IMR-90 (cell line): Measurements from ENCODE around the gene TNFRSF25. TPM values are rescaled to one million over a fixed set of nuclear protein-coding genes. Genes with fewer than 3 reads are reported as not detected.

Experiments
- ATAC-seq: fragments of 200-7000 bp; cut with Tn5 transposase; 2 replicates; pipeline ENCODE4 v1.9.1; 2020; ENCODE audit warnings: low read depth, mild to moderate bottlenecking, moderate library complexity
- BruUV-seq: library from RNA; stranded (reverse); fragments of 400-500 nt; replicated peaks from 2 replicates; lab custom pipeline; 2021; lab: Mats Ljungman, UMichigan
- CTCF ChIA-PET: fragments of 300-600 bp; formaldehyde crosslinking; extraction: SDS; loops from one replicate; lab custom pipeline; 2021; ENCODE audit warnings: antibody characterized with exemption; lab: Yijun Ruan, JAX
- POLR2A ChIA-PET: fragments of 300-600 bp; sonication (Branson Sonifier 250); formaldehyde crosslinking; loops from one replicate; lab custom pipeline; 2022; ENCODE audit warnings: antibody characterized with exemption; ENCODE audit not compliant: unreplicated experiment; lab: Charles Lee
- DNase-seq: peaks from one replicate; pipeline ENCODE4 v3.0.0; 2013
- H2AFZ ChIP-seq: replicated peaks from 2 replicates; pipeline ENCODE3; 2013; ENCODE audit warnings: low read length, mild to moderate bottlenecking; ENCODE audit not compliant: poor library complexity
- H2AK5ac ChIP-seq: 2 replicates; pipeline ENCODE4 v1.6.1; 2013; ENCODE audit warnings: low read depth, low read length, inconsistent platforms
- H2AK9ac ChIP-seq: replicated peaks from 2 replicates; pipeline ENCODE3; 2013; ENCODE audit warnings: mild to moderate bottlenecking, low read depth, low read length, moderate library complexity; ENCODE audit not compliant: poor library complexity
- H2BK120ac ChIP-seq: 2 replicates; pipeline ENCODE4 v1.6.1; 2013; ENCODE audit warnings: low read depth, low read length, inconsistent platforms
- H2BK15ac ChIP-seq: 3 replicates; pipeline ENCODE4 v1.6.1; 2013; ENCODE audit warnings: low read depth, low read length, inconsistent platforms
- H2BK20ac ChIP-seq: 2 replicates; pipeline ENCODE4 v1.6.1; 2013; ENCODE audit warnings: low read depth, mild to moderate bottlenecking, inconsistent platforms, low read length, moderate library complexity
- H2BK5ac ChIP-seq: 2 replicates; pipeline ENCODE4 v1.6.1; 2013; ENCODE audit warnings: mild to moderate bottlenecking, low read depth, low read length, inconsistent platforms; ENCODE audit not compliant: poor library complexity, severe bottlenecking
- H3K14ac ChIP-seq: replicated peaks from 2 replicates; pipeline ENCODE4 v1.6.1; 2013; ENCODE audit warnings: low read depth, low read length, inconsistent platforms
- H3K18ac ChIP-seq: 2 replicates; pipeline ENCODE4 v1.6.1; 2013; ENCODE audit warnings: low read depth, low read length, control low read depth
- H3K23ac ChIP-seq: 2 replicates; pipeline ENCODE4 v1.6.1; 2013; ENCODE audit warnings: low read depth, low read length, inconsistent platforms
- H3K27ac ChIP-seq: 2 replicates; pipeline ENCODE4 v1.5.1; 2013; ENCODE audit warnings: mild to moderate bottlenecking, control low read depth, low read length; ENCODE audit not compliant: insufficient read depth
- H3K27me3 ChIP-seq: 2 replicates; pipeline ENCODE4 v1.6.1; 2013; ENCODE audit warnings: low read length; ENCODE audit not compliant: control insufficient read depth, insufficient read depth
- H3K36me3 ChIP-seq: 2 replicates; pipeline ENCODE4 v1.6.1; 2013; ENCODE audit warnings: low read length, mixed read lengths; ENCODE audit not compliant: control insufficient read depth, insufficient read depth
- H3K4ac ChIP-seq: 2 replicates; pipeline ENCODE4 v1.6.1; 2013; ENCODE audit warnings: low read depth, low read length, inconsistent platforms
- H3K4me1 ChIP-seq: 2 replicates; pipeline ENCODE4 v1.6.1; 2013; ENCODE audit warnings: low read length, mixed read lengths; ENCODE audit not compliant: control insufficient read depth, insufficient read depth
- H3K4me2 ChIP-seq: 2 replicates; pipeline ENCODE4 v1.6.1; 2013; ENCODE audit warnings: low read depth, mild to moderate bottlenecking, control low read depth, low read length, moderate library complexity
- H3K4me3 ChIP-seq: 2 replicates; pipeline ENCODE4 v1.5.1; 2013; ENCODE audit warnings: low read depth, mild to moderate bottlenecking, control low read depth, low read length, moderate library complexity; ENCODE audit not compliant: insufficient read depth
- H3K56ac ChIP-seq: 2 replicates; pipeline ENCODE4 v1.6.1; 2013; ENCODE audit warnings: low read length, inconsistent platforms; ENCODE audit not compliant: insufficient read depth; ENCODE audit errors: extremely low read depth
- H3K79me1 ChIP-seq, 2 experiments: 2 replicates each; pipeline ENCODE4 v1.6.1; 2013; ENCODE audit warnings: low read length in 2 of 2, inconsistent platforms in 1 of 2, low read depth in 1 of 2
- H3K9ac ChIP-seq: 2 replicates; pipeline ENCODE4 v1.6.1; 2013; ENCODE audit warnings: low read depth, low read length, control low read depth
- H3K9me1 ChIP-seq: 2 replicates; pipeline ENCODE4 v1.6.1; 2013; ENCODE audit warnings: low read length, inconsistent platforms; ENCODE audit not compliant: insufficient read depth
- H3K9me3 ChIP-seq: 2 replicates; pipeline ENCODE4 v1.6.1; 2013; ENCODE audit warnings: low read length; ENCODE audit not compliant: control insufficient read depth, insufficient read depth
- H4K20me1 ChIP-seq: 2 replicates; pipeline ENCODE4 v1.6.1; 2013; ENCODE audit warnings: low read length, inconsistent platforms; ENCODE audit not compliant: insufficient read depth
- H4K5ac ChIP-seq: 2 replicates; pipeline ENCODE4 v1.6.1; 2013; ENCODE audit warnings: mild to moderate bottlenecking, low read depth, low read length, control low read depth
- H4K8ac ChIP-seq, 2 experiments: 2 replicates each; pipeline ENCODE4 v1.6.1; 2013; ENCODE audit warnings: low read depth in 2 of 2, low read length in 2 of 2, control low read depth in 1 of 2, inconsistent platforms in 1 of 2
- H4K91ac ChIP-seq: 2 replicates; pipeline ENCODE4 v1.6.1; 2013; ENCODE audit warnings: low read depth, low read length, inconsistent platforms; ENCODE audit not compliant: insufficient read depth
- BHLHE40 ChIP-seq: fragments of 150-350 bp; IDR thresholded peaks from 2 replicates; pipeline ENCODE4 v1.6.1; 2016; ENCODE audit warnings: mild to moderate bottlenecking, low read depth, low read length
- CEBPB ChIP-seq: IDR thresholded peaks from 2 replicates; pipeline ENCODE4 v1.6.1; 2012; ENCODE audit warnings: low read depth, low read length, improper control_type of control experiment
- CHD1 ChIP-seq: IDR thresholded peaks from 2 replicates; pipeline ENCODE4 v1.6.1; 2012; ENCODE audit warnings: low read depth, low read length, improper control_type of control experiment
- FOS ChIP-seq: fragments of 150-350 bp; IDR thresholded peaks from 2 replicates; pipeline ENCODE4 v1.6.1; 2016; ENCODE audit warnings: low read depth, low read length
- MAFK ChIP-seq: IDR thresholded peaks from 2 replicates; pipeline ENCODE4 v1.6.1; 2012; ENCODE audit warnings: low read depth, low read length, improper control_type of control experiment
- MAZ ChIP-seq: IDR thresholded peaks from 2 replicates; pipeline ENCODE4 v1.6.1; 2012; ENCODE audit warnings: low read depth, mild to moderate bottlenecking, low read length, improper control_type of control experiment, moderate library complexity, borderline replicate concordance
- MXI1 ChIP-seq: IDR thresholded peaks from 2 replicates; pipeline ENCODE4 v1.6.1; 2012; ENCODE audit warnings: low read depth, mild to moderate bottlenecking, low read length, moderate library complexity, borderline replicate concordance
- NFE2L2 ChIP-seq: fragments of 150-350 bp; IDR thresholded peaks from 2 replicates; pipeline ENCODE4 v1.6.1; 2016; ENCODE audit warnings: low read depth, mild to moderate bottlenecking, low read length
- POLR2A ChIP-seq: IDR thresholded peaks from 2 replicates; pipeline ENCODE4 v1.6.1; 2012; ENCODE audit warnings: mild to moderate bottlenecking, low read depth, low read length
- RAD21 ChIP-seq: IDR thresholded peaks from 2 replicates; pipeline ENCODE4 v1.6.1; 2012; ENCODE audit warnings: low read length, improper control_type of control experiment
- RCOR1 ChIP-seq: IDR thresholded peaks from 2 replicates; pipeline ENCODE4 v1.6.1; 2012; ENCODE audit warnings: mild to moderate bottlenecking, low read length, improper control_type of control experiment; ENCODE audit not compliant: insufficient replicate concordance
- RFX5 ChIP-seq: IDR thresholded peaks from 2 replicates; pipeline ENCODE4 v1.8.0; 2012; ENCODE audit warnings: low read depth, mild to moderate bottlenecking, low read length, moderate library complexity
- SMC3 ChIP-seq: fragments of 150-350 bp; IDR thresholded peaks from 2 replicates; pipeline ENCODE4 v1.6.1; 2016; ENCODE audit warnings: low read depth, mild to moderate bottlenecking, antibody characterized with exemption, low read length, moderate library complexity
- WGBS, 2 experiments: methylation state at CpG; one replicate each; pipeline versions ENCODE4 v1.1.5 to v1.1.7; 2013; ENCODE audit warnings: missing lambda C conversion rate in 2 of 2; ENCODE audit not compliant: insufficient read length in 1 of 2; ENCODE audit errors: extremely low coverage in 2 of 2; 5-methylcytosine and 5-hydroxymethylcytosine counted together
- dilution Hi-C: fragments of 300-500 bp; cut with HindIII; formaldehyde crosslinking; loops from one replicate; pipeline ENCODE4 v1.14.3; 2018; ENCODE audit warnings: low sequenced_read_pairs; ENCODE audit not compliant: unreplicated experiment
- in situ Hi-C: fragments of 300-500 bp; cut with MboI; formaldehyde crosslinking; loops from 3 replicates; pipeline ENCODE4 v1.14.3; 2019; ENCODE audit warnings: low sequenced_read_pairs, inconsistent platforms, mixed read lengths
- intact Hi-C: fragments of 100-400 bp; cut with micrococcal nuclease; formaldehyde crosslinking; loops from 2 replicates; pipeline ENCODE4 v1.10.0; 2022
- polyA plus RNA-seq, 3 experiments: library from polyadenylated mRNA; depleted of rRNA; stranded (reverse); fragments of >200 nt; gene quantifications; 2 replicates each; pipeline ENCODE4 v1.2.3, GENCODE V29; 2012; ENCODE audit warnings: low replicate concordance in 1 of 3
- total RNA-seq: library from RNA; depleted of rRNA; stranded (reverse); fragments of >200 nt; gene quantifications from 2 replicates; pipeline ENCODE4 v1.2.3, GENCODE V29; 2012
- TF ChIP-seq, protein P1 (sequence below): conservative IDR thresholded peaks from 2 replicates; pipeline ENCODE4 v1.5.1; 2012; ENCODE audit warnings: mild to moderate bottlenecking, low read depth, low read length, improper control_type of control experiment
- TF ChIP-seq, protein P2 (sequence below): fragments of 150-350 bp; IDR thresholded peaks from 2 replicates; pipeline ENCODE4 v1.6.1; 2016; ENCODE audit warnings: low read depth, mild to moderate bottlenecking, low read length, moderate library complexity, borderline replicate concordance
- TF ChIP-seq, protein P3 (sequence below): fragments of 150-350 bp; IDR thresholded peaks from 2 replicates; pipeline ENCODE4 v1.6.1; 2017; ENCODE audit warnings: mild to moderate bottlenecking, antibody characterized with exemption, low read length, low read depth

The TNFRSF25 gene
- total and polyA plus RNA-seq, 2 of the 4 experiments (the other 2 are of a cell fraction): 1.3 to 11.2 TPM

DNA sequence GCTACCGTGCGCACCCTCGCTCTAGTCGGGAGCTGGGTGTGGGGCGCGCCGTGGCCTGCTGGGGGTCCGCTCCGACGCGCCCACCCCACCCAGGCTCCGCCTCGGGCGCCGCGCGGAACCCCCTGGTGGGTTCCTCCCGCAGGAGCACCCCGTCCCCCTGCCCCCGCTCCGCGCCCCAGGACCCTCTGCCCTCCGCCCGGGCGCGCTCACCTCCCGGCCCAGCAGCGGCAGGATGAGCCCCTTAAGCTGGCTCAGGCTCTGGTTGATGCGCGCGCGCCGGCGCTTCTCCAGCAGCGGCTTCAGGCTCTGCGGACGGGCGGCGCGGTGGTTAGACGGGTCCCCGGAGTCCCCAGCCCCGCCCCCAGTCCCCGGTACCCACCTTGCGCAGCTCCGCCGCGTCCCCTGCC is 46.6 kb downstream of the TNFRSF25 start:
- intact Hi-C loops (no loop called here), in situ Hi-C loops (no loop called here), dilution Hi-C loops (no loop called here)
- Histone ChIP-seq H2BK120ac (no peak overlapping the region), H3K9me1 (no peaks in the 10 kb centered on the region), H3K4me1 (peaks cover 2% of the 10 kb centered on the region), H4K91ac (no peak overlapping the region), H3K9ac (no peak overlapping the region), H3K4me3 (no peak overlapping the region), H3K36me3 (no peaks in the 10 kb centered on the region), H4K5ac (no peak overlapping the region), H3K18ac (no peak overlapping the region), H4K8ac (no peak overlapping the region), H3K14ac (no peak overlapping the region), H2AK9ac (no peak overlapping the region), H3K9me3 (no peaks in the 10 kb centered on the region), H2BK20ac (no peak overlapping the region), H3K4me2 (no peak overlapping the region), H2AK5ac (no peak overlapping the region), H3K27ac (no peak overlapping the region), H2BK5ac (no peak overlapping the region), H4K20me1 (peaks cover 11% of the 10 kb centered on the region; the same call in 1 of the 2 replicates), H2AFZ (peak overlapping the region; percentile 75), H3K4ac (no peak overlapping the region), H3K56ac (no peak overlapping the region), H3K79me1 (no peaks in the 10 kb centered on the region), H3K27me3 (peaks cover 84% of the 10 kb centered on the region), H2BK15ac (no peak overlapping the region), H3K23ac (no peak overlapping the region)
- ATAC-seq: no peak; the same call in 1 of the 2 replicates
- no TSS peak for BruUV-seq
- POLR2A ChIA-PET: no interaction called here
- TF ChIP-seq MAZ (no peak), RFX5 (no peak), MAFK (no peak), POLR2A (no peak), MXI1 (no peak), FOS (no peak), CHD1 (no peak), RCOR1 (no peak), SMC3 (no peak), RAD21 (no peak), BHLHE40 (no peak), NFE2L2 (no peak), CEBPB (no peak)
- TF ChIP-seq, protein P1, sequence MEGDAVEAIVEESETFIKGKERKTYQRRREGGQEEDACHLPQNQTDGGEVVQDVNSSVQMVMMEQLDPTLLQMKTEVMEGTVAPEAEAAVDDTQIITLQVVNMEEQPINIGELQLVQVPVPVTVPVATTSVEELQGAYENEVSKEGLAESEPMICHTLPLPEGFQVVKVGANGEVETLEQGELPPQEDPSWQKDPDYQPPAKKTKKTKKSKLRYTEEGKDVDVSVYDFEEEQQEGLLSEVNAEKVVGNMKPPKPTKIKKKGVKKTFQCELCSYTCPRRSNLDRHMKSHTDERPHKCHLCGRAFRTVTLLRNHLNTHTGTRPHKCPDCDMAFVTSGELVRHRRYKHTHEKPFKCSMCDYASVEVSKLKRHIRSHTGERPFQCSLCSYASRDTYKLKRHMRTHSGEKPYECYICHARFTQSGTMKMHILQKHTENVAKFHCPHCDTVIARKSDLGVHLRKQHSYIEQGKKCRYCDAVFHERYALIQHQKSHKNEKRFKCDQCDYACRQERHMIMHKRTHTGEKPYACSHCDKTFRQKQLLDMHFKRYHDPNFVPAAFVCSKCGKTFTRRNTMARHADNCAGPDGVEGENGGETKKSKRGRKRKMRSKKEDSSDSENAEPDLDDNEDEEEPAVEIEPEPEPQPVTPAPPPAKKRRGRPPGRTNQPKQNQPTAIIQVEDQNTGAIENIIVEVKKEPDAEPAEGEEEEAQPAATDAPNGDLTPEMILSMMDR: no peak
- TF ChIP-seq, protein P2, sequence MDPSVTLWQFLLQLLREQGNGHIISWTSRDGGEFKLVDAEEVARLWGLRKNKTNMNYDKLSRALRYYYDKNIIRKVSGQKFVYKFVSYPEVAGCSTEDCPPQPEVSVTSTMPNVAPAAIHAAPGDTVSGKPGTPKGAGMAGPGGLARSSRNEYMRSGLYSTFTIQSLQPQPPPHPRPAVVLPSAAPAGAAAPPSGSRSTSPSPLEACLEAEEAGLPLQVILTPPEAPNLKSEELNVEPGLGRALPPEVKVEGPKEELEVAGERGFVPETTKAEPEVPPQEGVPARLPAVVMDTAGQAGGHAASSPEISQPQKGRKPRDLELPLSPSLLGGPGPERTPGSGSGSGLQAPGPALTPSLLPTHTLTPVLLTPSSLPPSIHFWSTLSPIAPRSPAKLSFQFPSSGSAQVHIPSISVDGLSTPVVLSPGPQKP: no peak
- TF ChIP-seq, protein P3, sequence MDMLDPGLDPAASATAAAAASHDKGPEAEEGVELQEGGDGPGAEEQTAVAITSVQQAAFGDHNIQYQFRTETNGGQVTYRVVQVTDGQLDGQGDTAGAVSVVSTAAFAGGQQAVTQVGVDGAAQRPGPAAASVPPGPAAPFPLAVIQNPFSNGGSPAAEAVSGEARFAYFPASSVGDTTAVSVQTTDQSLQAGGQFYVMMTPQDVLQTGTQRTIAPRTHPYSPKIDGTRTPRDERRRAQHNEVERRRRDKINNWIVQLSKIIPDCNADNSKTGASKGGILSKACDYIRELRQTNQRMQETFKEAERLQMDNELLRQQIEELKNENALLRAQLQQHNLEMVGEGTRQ: no peak
- CTCF ChIA-PET: interaction anchor here (3.7 kb wide), 1 partner anchor 19 kb away, joined by 13 read pairs; no protein-coding TSS in a partner anchor
- WGBS, 2 experiments: 4% methylated on average over 34 of the region's 48 CpGs; no CpG with 5 or more reads in 1 of the 2 experiments
- no peak for DNase-seq
